ENCODE results near the gene VIPR1.
"Not testable (repeated sequence)": the region's sequence is repeated elsewhere in the genome, so short reads cannot be mapped to it uniquely, and the experiment has no call there.

The VIPR1 gene

GRCh38 chr3:42539871-42540714 is 37.6 kb downstream of the VIPR1 start:
- no peak for DNase-seq

- no peak for DNase-seq
These were observed 38.6 kb downstream of the VIPR1 start for GRCh38 chr3:42541079-42541478.

- DNase-seq: no peak
These were observed 42.2 kb downstream of the VIPR1 start for GRCh38 chr3:42544492-42545283.

- no peak for DNase-seq
These were observed 42.9 kb downstream of the VIPR1 start for GRCh38 chr3:42545284-42545900.

GRCh38 chr3:42546691-42547213 is 44.3 kb downstream of the VIPR1 start:
- DNase-seq: no peak

- DNase-seq: no peak
These were observed 45.0 kb downstream of the VIPR1 start for GRCh38 chr3:42547401-42547945.

- DNase-seq: no peak
These were observed 46.7 kb downstream of the VIPR1 start for GRCh38 chr3:42549131-42549530.

- DNase-seq: no peak
These were observed 47.8 kb downstream of the VIPR1 start for GRCh38 chr3:42550250-42550649.

- no peak for DNase-seq
These were observed 50.4 kb downstream of the VIPR1 start for GRCh38 chr3:42552830-42553229.

GRCh38 chr3:42556089-42556632 is 53.7 kb downstream of the VIPR1 start:
- no peak for DNase-seq

GRCh38 chr3:42556817-42557216 is 54.4 kb downstream of the VIPR1 start:
- DNase-seq: not testable (repeated sequence)

GRCh38 chr3:42557854-42558253 is 55.4 kb downstream of the VIPR1 start:
- no peak for DNase-seq

GRCh38 chr3:42562047-42562907 is 59.8 kb downstream of the VIPR1 start:
- no peak for DNase-seq

- no peak for DNase-seq
These were observed 67.2 kb downstream of the VIPR1 start for GRCh38 chr3:42569593-42570142.

- DNase-seq: no peak
These were observed 69.8 kb downstream of the VIPR1 start for GRCh38 chr3:42572278-42572677.

GRCh38 chr3:42575137-42575741 is 72.8 kb downstream of the VIPR1 start:
- DNase-seq: no peak

GRCh38 chr3:42578054-42578453 is 75.6 kb downstream of the VIPR1 start:
- no peak for DNase-seq

GRCh38 chr3:42579346-42579745 is 76.9 kb downstream of the VIPR1 start:
- not testable (repeated sequence) for DNase-seq

- no peak for DNase-seq
These were observed 78.9 kb downstream of the VIPR1 start for GRCh38 chr3:42581400-42581708.

GRCh38 chr3:42581709-42582473 is 79.4 kb downstream of the VIPR1 start, which contains the start of gene SEC22C:
Gene SEC22C, minus strand, starts transcription at chr3:42581967. Its CDS starts 12,921 bp downstream, at chr3:42569046.
- DNase-seq: peak; percentile 84
